Pons (tissue), 1 donor: ENCODE measurements around the gene NXPE4.
"Not testable (repeated sequence)": the region's sequence is repeated elsewhere in the genome, so short reads cannot be mapped to it uniquely, and the experiment has no call there.

Experiments used
- DNase-seq: peaks from one replicate; pipeline ENCODE4 v3.0.0-alpha.2; 2016; ENCODE audit warnings: low spot score

NXPE4 gene

GRCh38 chr11:114610550-114610949 lies 15.0 kb upstream of the NXPE4 start:
- DNase-seq: no peak

GRCh38 chr11:114609429-114609828 lies 13.8 kb upstream of the NXPE4 start:
- DNase-seq: no peak

GRCh38 chr11:114608605-114609004 lies 13.0 kb upstream of the NXPE4 start:
- DNase-seq: not testable (repeated sequence)

GRCh38 chr11:114607753-114608459 lies 12.3 kb upstream of the NXPE4 start:
- DNase-seq: no peak

- DNase-seq: not testable (repeated sequence)
Observed at GRCh38 chr11:114606802-114607075, 11.2 kb upstream of the NXPE4 start.

GRCh38 chr11:114606003-114606801 lies 10.6 kb upstream of the NXPE4 start:
- DNase-seq: no peak

GRCh38 chr11:114605370-114605769 lies 9.8 kb upstream of the NXPE4 start:
- DNase-seq: no peak

GRCh38 chr11:114604886-114605285 lies 9.3 kb upstream of the NXPE4 start:
- no peak for DNase-seq

- no peak for DNase-seq
Observed at GRCh38 chr11:114604179-114604813, 8.7 kb upstream of the NXPE4 start.

GRCh38 chr11:114603151-114603550 lies 7.6 kb upstream of the NXPE4 start:
- not testable (repeated sequence) for DNase-seq

GRCh38 chr11:114598461-114598860 lies 2.9 kb upstream of the NXPE4 start:
- no peak for DNase-seq

- no peak for DNase-seq
Observed at GRCh38 chr11:114596175-114596919, 761 bp upstream of the NXPE4 start.

- no peak for DNase-seq
Observed at GRCh38 chr11:114594703-114595102, 883 bp downstream of the NXPE4 start.

GRCh38 chr11:114587398-114587953 lies 8.1 kb downstream of the NXPE4 start:
- DNase-seq: no peak

GRCh38 chr11:114586797-114587196 lies 8.8 kb downstream of the NXPE4 start:
- no peak for DNase-seq

GRCh38 chr11:114571712-114572111 lies 23.9 kb downstream of the NXPE4 start:
- no peak for DNase-seq

- DNase-seq: no peak
Observed at GRCh38 chr11:114569801-114570200, 25.8 kb downstream of the NXPE4 start.

GRCh38 chr11:114566276-114566675 lies 29.3 kb downstream of the NXPE4 start:
- DNase-seq: no peak

- no peak for DNase-seq
Observed at GRCh38 chr11:114564831-114565230, 30.8 kb downstream of the NXPE4 start.

- no peak for DNase-seq
Observed at GRCh38 chr11:114563077-114563476, 32.5 kb downstream of the NXPE4 start.

GRCh38 chr11:114562166-114562916 lies 33.2 kb downstream of the NXPE4 start:
- DNase-seq: no peak
